Activated CD4-positive, alpha-beta memory T cell treated with anti-CD3 and anti-CD28 coated beads for 36 hours (primary cell): ENCODE data around the gene PRDX2. TPM values are rescaled to one million over a fixed set of nuclear protein-coding genes. Genes with fewer than 3 reads are reported as not detected.

Source experiments
- CTCF ChIA-PET: fragments of 350-600 bp; sonication (Branson Sonifier 250); formaldehyde crosslinking; loops from one replicate; lab custom pipeline; 2021; ENCODE audit warnings: antibody characterized with exemption, inconsistent platforms; lab: Charles Lee
- POLR2A ChIA-PET: fragments of 350-600 bp; sonication (Branson Sonifier 250); formaldehyde crosslinking; loops from one replicate; lab custom pipeline; 2021; ENCODE audit warnings: antibody characterized with exemption; lab: Charles Lee
- DNase-seq: peaks from one replicate; pipeline ENCODE4 v3.0.0-alpha.2; 2020
- H3K27ac Mint-ChIP-seq: one replicate; pipeline ENCODE4 v1.8.0; 2021; ENCODE audit warnings: mixed read lengths
- H3K27me3 Mint-ChIP-seq: one replicate; pipeline ENCODE4 v1.8.0; 2021; ENCODE audit warnings: mixed read lengths
- H3K36me3 Mint-ChIP-seq: one replicate; pipeline ENCODE4 v1.8.0; 2021; ENCODE audit warnings: mixed read lengths
- H3K4me1 Mint-ChIP-seq: one replicate; pipeline ENCODE4 v1.8.0; 2021; ENCODE audit warnings: low read depth, mixed read lengths
- H3K4me3 Mint-ChIP-seq: one replicate; pipeline ENCODE4 v1.8.0; 2021; ENCODE audit warnings: mild to moderate bottlenecking, mixed read lengths
- H3K9me3 Mint-ChIP-seq: one replicate; pipeline ENCODE4 v1.8.0; 2021; ENCODE audit warnings: mixed read lengths
- intact Hi-C: fragments of 100-400 bp; cut with micrococcal nuclease; formaldehyde crosslinking; loops from one replicate; pipeline ENCODE4 v1.15.1; 2023
- total RNA-seq, 2 experiments: library from RNA; stranded (reverse); gene quantifications; one replicate each; pipeline ENCODE4 v1.2.3, GENCODE V29; 2021

Gene PRDX2
- total RNA-seq, 2 experiments from 2014 or later = 253 to 258 TPM

- Mint-ChIP-seq H3K27ac (no peak overlapping the region), H3K36me3 (peaks cover 2% of the 10 kb centered on the region), H3K9me3 (no peaks in the 10 kb centered on the region), H3K27me3 (no peaks in the 10 kb centered on the region), H3K4me1 (peaks cover 22% of the 10 kb centered on the region), H3K4me3 (no peak overlapping the region)
- ChIA-PET CTCF (interaction anchor here (5.0 kb wide), 1 partner anchor 7 kb away, joined by 41 read pairs; no protein-coding TSS in a partner anchor), POLR2A (no interaction called here)
- DNase-seq = peak; percentile 58
- intact Hi-C loops = no loop called here
Observed at GRCh38 chr19:12784871-12785430, 16.6 kb downstream of the PRDX2 start.

GRCh38 chr19:12784394-12784870 is 17.2 kb downstream of the PRDX2 start:
- H3K27ac Mint-ChIP-seq = no peak overlapping the region
- H3K9me3 Mint-ChIP-seq = no peaks in the 10 kb centered on the region
- DNase-seq = peak; percentile 57
- no peak overlapping the region for H3K4me3 Mint-ChIP-seq
- no peaks in the 10 kb centered on the region for H3K27me3 Mint-ChIP-seq
- ChIA-PET CTCF (no interaction called here), POLR2A (no interaction called here)
- peaks cover 2% of the 10 kb centered on the region for H3K36me3 Mint-ChIP-seq
- peaks cover 23% of the 10 kb centered on the region for H3K4me1 Mint-ChIP-seq
- intact Hi-C loops = no loop called here

- peak; percentile 64 for DNase-seq
- Mint-ChIP-seq H3K36me3 (no peaks in the 10 kb centered on the region), H3K9me3 (no peaks in the 10 kb centered on the region), H3K4me1 (peaks cover 29% of the 10 kb centered on the region), H3K4me3 (no peak overlapping the region), H3K27me3 (no peaks in the 10 kb centered on the region), H3K27ac (no peak overlapping the region)
- intact Hi-C loops = no loop called here
- ChIA-PET CTCF (interaction anchor here (1.0 to 3.4 kb wide), 2 partner anchors 12 to 101 kb away, joined by 4 to 32 read pairs; no protein-coding TSS in a partner anchor), POLR2A (interaction anchor here (2.0 to 3.5 kb wide), 2 partner anchors 8 to 11 kb away, joined by 18 to 87 read pairs; partner anchors contain the start of gene JUNB)
Observed at GRCh38 chr19:12783849-12784393, 17.7 kb downstream of the PRDX2 start.

- peaks cover 32% of the 10 kb centered on the region for H3K4me1 Mint-ChIP-seq
- no peaks in the 10 kb centered on the region for H3K36me3 Mint-ChIP-seq
- no peak overlapping the region for H3K4me3 Mint-ChIP-seq
- H3K9me3 Mint-ChIP-seq = no peaks in the 10 kb centered on the region
- intact Hi-C loops = no loop called here
- ChIA-PET CTCF (interaction anchor here (0.6 to 3.4 kb wide), 7 partner anchors 8 to 452 kb away, joined by 3 to 32 read pairs (median 5); partner anchors contain the start of gene JUNB), POLR2A (interaction anchor here (0.7 to 3.5 kb wide), 5 partner anchors 9 to 370 kb away, joined by 3 to 87 read pairs (median 3); partner anchors contain the start of gene JUNB)
- no peak overlapping the region for H3K27ac Mint-ChIP-seq
- H3K27me3 Mint-ChIP-seq = no peaks in the 10 kb centered on the region
- peak; percentile 90 for DNase-seq
Observed at GRCh38 chr19:12783291-12783848, 18.2 kb downstream of the PRDX2 start.

GRCh38 chr19:12782424-12783290 is 18.9 kb downstream of the PRDX2 start:
- Mint-ChIP-seq H3K27me3 (no peaks in the 10 kb centered on the region), H3K36me3 (no peaks in the 10 kb centered on the region), H3K9me3 (no peaks in the 10 kb centered on the region), H3K4me3 (no peak overlapping the region), H3K27ac (no peak overlapping the region), H3K4me1 (peaks cover 30% of the 10 kb centered on the region)
- intact Hi-C loops = loop anchor here (1.0 kb wide), 1 partner anchor 9 kb away; the partner anchor contains the start of gene JUNB
- DNase-seq = peak; percentile 92
- ChIA-PET CTCF (interaction anchor here (0.6 to 3.4 kb wide), 10 partner anchors 9 to 451 kb away, joined by 3 to 32 read pairs (median 4); partner anchors contain the start of gene JUNB), POLR2A (interaction anchor here (0.7 to 3.5 kb wide), 5 partner anchors 9 to 370 kb away, joined by 3 to 87 read pairs (median 3); partner anchors contain the start of gene JUNB)

- Mint-ChIP-seq H3K27me3 (no peaks in the 10 kb centered on the region), H3K4me1 (peaks cover 33% of the 10 kb centered on the region), H3K4me3 (no peak overlapping the region), H3K9me3 (no peaks in the 10 kb centered on the region), H3K27ac (no peak overlapping the region), H3K36me3 (no peaks in the 10 kb centered on the region)
- ChIA-PET CTCF (interaction anchor here (0.7 to 3.4 kb wide), 7 partner anchors 10 to 65 kb away, joined by 3 to 32 read pairs (median 5); partner anchors contain the start of gene JUNB), POLR2A (interaction anchor here (2.0 to 3.5 kb wide), 2 partner anchors 10 to 13 kb away, joined by 18 to 87 read pairs; partner anchors contain the start of gene JUNB)
- intact Hi-C loops = loop anchor here (1.0 kb wide), 1 partner anchor 9 kb away; the partner anchor contains the start of gene JUNB
- DNase-seq = no peak
Observed at GRCh38 chr19:12782174-12782423, 19.5 kb downstream of the PRDX2 start.

GRCh38 chr19:12779162-12779993 is 22.2 kb downstream of the PRDX2 start:
- DNase-seq = no peak
- intact Hi-C loops = loop anchor here (5.0 kb wide), 2 partner anchors 58 to 447 kb away; partner anchors contain the start of genes MAST1 and ZNF563
- Mint-ChIP-seq H3K27me3 (no peaks in the 10 kb centered on the region), H3K9me3 (no peaks in the 10 kb centered on the region), H3K4me3 (peak overlapping the region; percentile 76), H3K36me3 (no peaks in the 10 kb centered on the region), H3K27ac (peak overlapping the region; percentile 87), H3K4me1 (peaks cover 36% of the 10 kb centered on the region)
- ChIA-PET CTCF (interaction anchor here (1.4 to 7.8 kb wide), 6 partner anchors 8 to 68 kb away, joined by 9 to 372 read pairs (median 32); partner anchors contain the start of genes JUNB, PRDX2 and THSD8), POLR2A (interaction anchor here (1.1 to 4.0 kb wide), 5 partner anchors 9 to 20 kb away, joined by 3 to 89 read pairs (median 19); partner anchors contain the start of gene JUNB)

- Mint-ChIP-seq H3K9me3 (no peaks in the 10 kb centered on the region), H3K27me3 (no peaks in the 10 kb centered on the region), H3K27ac (peak overlapping the region; percentile 87), H3K4me3 (peak overlapping the region; percentile 76), H3K36me3 (no peaks in the 10 kb centered on the region), H3K4me1 (peaks cover 37% of the 10 kb centered on the region)
- DNase-seq = no peak
- intact Hi-C loops = loop anchor here (1.0 to 5.0 kb wide), 3 partner anchors 12 to 447 kb away; partner anchors contain the start of genes JUNB, MAST1 and ZNF563
- CTCF ChIA-PET = interaction anchor here (0.6 to 7.8 kb wide), 10 partner anchors 9 to 187 kb away, joined by 3 to 372 read pairs (median 10); partner anchors contain the start of genes JUNB, PRDX2 and THSD8
- POLR2A ChIA-PET = interaction anchor here (1.1 to 4.0 kb wide), 6 partner anchors 9 to 56 kb away, joined by 3 to 89 read pairs (median 14); partner anchors contain the start of gene JUNB
Observed at GRCh38 chr19:12778905-12779161, 22.8 kb downstream of the PRDX2 start.

- intact Hi-C loops = loop anchor here (1.0 to 5.0 kb wide), 3 partner anchors 13 to 446 kb away; partner anchors contain the start of genes JUNB, MAST1 and ZNF563
- DNase-seq = peak; percentile 69
- CTCF ChIA-PET = interaction anchor here (0.6 to 7.8 kb wide), 13 partner anchors 9 to 187 kb away, joined by 3 to 372 read pairs (median 8); partner anchors contain the start of genes JUNB, PRDX2, RNASEH2A and THSD8
Observed at GRCh38 chr19:12778017-12778904, 23.3 kb downstream of the PRDX2 start.

More at GRCh38 chr19:12778017-12778904, 23.3 kb downstream of the PRDX2 start:
- POLR2A ChIA-PET = interaction anchor here (0.7 to 4.0 kb wide), 9 partner anchors 8 to 68 kb away, joined by 3 to 89 read pairs (median 4); partner anchors contain the start of genes GET3 and JUNB
- Mint-ChIP-seq H3K36me3 (no peaks in the 10 kb centered on the region), H3K4me3 (peak overlapping the region; percentile 76), H3K27me3 (no peaks in the 10 kb centered on the region), H3K9me3 (no peaks in the 10 kb centered on the region), H3K4me1 (peaks cover 40% of the 10 kb centered on the region), H3K27ac (peak overlapping the region; percentile 87)
